Right lobe of liver (tissue), 6 donors: ENCODE results near the gene RASGRP1. TPM values are rescaled to one million over a fixed set of nuclear protein-coding genes. Genes with fewer than 3 reads are reported as not detected.

Source experiments
- ATAC-seq, 4 donors: fragments of 200-7000 bp; cut with Tn5 transposase; one replicate each; pipeline ENCODE4 v1.9.1; 2020; ENCODE audit warnings: mild to moderate bottlenecking in 4 of 4, moderate library complexity in 4 of 4
- DNase-seq, 3 donors: peaks; one replicate each; pipeline ENCODE4 v3.0.0-alpha.2; 2020
- H3K27ac ChIP-seq, 3 donors: fragments of 200-600 bp; one replicate each; pipeline ENCODE4 v1.8.0; 2022
- H3K27me3 ChIP-seq, 2 donors: fragments of 200-600 bp; one replicate each; pipeline ENCODE4 v1.8.0; 2022
- H3K36me3 ChIP-seq, 4 donors: fragments of 200-600 bp; sonication (generic) in 1 of 4; one replicate each; pipeline versions ENCODE4 v1.5.1 to v1.8.0; 2017 to 2022; ENCODE audit warnings: control low read depth in 1 of 4
- H3K4me1 ChIP-seq, 4 donors: fragments of 200-600 bp; sonication (generic) in 1 of 4; one replicate each; pipeline versions ENCODE4 v1.5.1 to v1.8.0; 2017 to 2022; ENCODE audit warnings: control low read depth in 1 of 4
- H3K4me3 ChIP-seq, 3 donors: fragments of 200-600 bp; one replicate each; pipeline ENCODE4 v1.8.0; 2022
- H3K9me3 ChIP-seq, 4 donors: fragments of 200-600 bp; sonication (generic) in 1 of 4; one replicate each; pipeline versions ENCODE4 v1.5.1 to v1.8.0; 2017 to 2022; ENCODE audit warnings: control low read depth in 1 of 4
- POLR2A ChIP-seq: fragments of 450-650 bp; IDR thresholded peaks from one replicate; pipeline ENCODE4 v1.6.1; 2017; ENCODE audit warnings: antibody characterized with exemption, mild to moderate bottlenecking
- WGBS: methylation state at CpG from one replicate; pipeline ENCODE4 v1.1.6; 2018; ENCODE audit warnings: low coverage, low lambda C conversion rate; ENCODE audit not compliant: insufficient coverage; ENCODE audit errors: missing lambda C conversion rate; 5-methylcytosine and 5-hydroxymethylcytosine counted together
- intact Hi-C, 2 donors: fragments of 100-400 bp; cut with DNase I; formaldehyde crosslinking; loops; one replicate each; pipeline versions ENCODE4 v1.11.2 to v1.14.1; 2022
- total RNA-seq, 6 experiments: library from RNA; depleted of rRNA in 2 of 6; stranded (reverse); fragments of >200 nt in 2 of 6; fragmentation: NEBNext Ultra II Directional in 3 of 6; extraction: Animal tissue kit (Norgen Biotek cat#: 25700) in 3 of 6; gene quantifications; one replicate each; pipeline versions ENCODE4 v1.1.0 to v1.2.4, GENCODE V29; 2016 to 2023
- TF ChIP-seq, protein P1 (sequence below), 4 donors: fragments of 200-600 bp in 3 of 4; fragments of 450-650 bp in 1 of 4; IDR thresholded peaks; one replicate each; pipeline versions ENCODE4 v1.5.1 to v1.8.0; 2016 to 2022; ENCODE audit warnings: antibody characterized with exemption in 4 of 4, mild to moderate bottlenecking in 2 of 4
- donor health status: DM: no; HTN: yes; CAD: no.
- donor health status: DM: no; HTN: no; CAD: no.
- donor health status: DM: no; HTN: no; CAD: no.
- donor health status: DM: no; HTN: yes; CAD: no.
- donor health status: DM: no; HTN: yes; CAD: no.

The RASGRP1 gene
- total RNA-seq, 6 experiments from 2014 or later = 0.11 to 0.64 (median 0.32) TPM

DNA sequence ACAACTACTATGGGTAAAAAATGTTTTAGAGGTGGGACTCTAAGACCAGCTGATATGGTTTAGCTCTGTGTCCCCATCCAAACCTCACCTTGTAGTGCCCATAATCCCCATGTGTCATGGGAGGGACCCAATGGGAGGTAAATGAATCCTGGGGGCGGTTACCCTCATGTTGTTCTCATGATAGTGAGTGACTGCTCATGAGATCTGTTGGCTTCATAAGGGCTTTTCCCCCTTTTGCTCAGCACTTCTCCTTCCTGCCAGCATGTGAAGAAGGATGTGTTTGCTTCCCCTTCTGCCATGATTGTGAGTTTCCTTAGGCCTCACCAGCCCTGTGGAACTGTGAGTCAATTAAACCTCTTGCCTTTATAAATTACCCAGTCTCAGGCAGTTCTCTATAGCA, 65.0 kb downstream of the RASGRP1 start:
- Histone ChIP-seq H3K9me3 (no peaks in the 10 kb centered on the region), H3K4me3 (no peak overlapping the region), H3K36me3 (no peaks in the 10 kb centered on the region), H3K27ac (no peak overlapping the region), H3K27me3 (no peaks in the 10 kb centered on the region), H3K4me1 (no peaks in the 10 kb centered on the region)
- intact Hi-C loops = no loop called here
- DNase-seq = no peak
- no peak for ATAC-seq
- WGBS = no CpG with 5 or more reads among the region's 1 CpG
- TF ChIP-seq POLR2A = no peak
- TF ChIP-seq, protein P1, sequence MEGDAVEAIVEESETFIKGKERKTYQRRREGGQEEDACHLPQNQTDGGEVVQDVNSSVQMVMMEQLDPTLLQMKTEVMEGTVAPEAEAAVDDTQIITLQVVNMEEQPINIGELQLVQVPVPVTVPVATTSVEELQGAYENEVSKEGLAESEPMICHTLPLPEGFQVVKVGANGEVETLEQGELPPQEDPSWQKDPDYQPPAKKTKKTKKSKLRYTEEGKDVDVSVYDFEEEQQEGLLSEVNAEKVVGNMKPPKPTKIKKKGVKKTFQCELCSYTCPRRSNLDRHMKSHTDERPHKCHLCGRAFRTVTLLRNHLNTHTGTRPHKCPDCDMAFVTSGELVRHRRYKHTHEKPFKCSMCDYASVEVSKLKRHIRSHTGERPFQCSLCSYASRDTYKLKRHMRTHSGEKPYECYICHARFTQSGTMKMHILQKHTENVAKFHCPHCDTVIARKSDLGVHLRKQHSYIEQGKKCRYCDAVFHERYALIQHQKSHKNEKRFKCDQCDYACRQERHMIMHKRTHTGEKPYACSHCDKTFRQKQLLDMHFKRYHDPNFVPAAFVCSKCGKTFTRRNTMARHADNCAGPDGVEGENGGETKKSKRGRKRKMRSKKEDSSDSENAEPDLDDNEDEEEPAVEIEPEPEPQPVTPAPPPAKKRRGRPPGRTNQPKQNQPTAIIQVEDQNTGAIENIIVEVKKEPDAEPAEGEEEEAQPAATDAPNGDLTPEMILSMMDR (IDR thresholded peaks at IDR 0.05) = no peak

DNA sequence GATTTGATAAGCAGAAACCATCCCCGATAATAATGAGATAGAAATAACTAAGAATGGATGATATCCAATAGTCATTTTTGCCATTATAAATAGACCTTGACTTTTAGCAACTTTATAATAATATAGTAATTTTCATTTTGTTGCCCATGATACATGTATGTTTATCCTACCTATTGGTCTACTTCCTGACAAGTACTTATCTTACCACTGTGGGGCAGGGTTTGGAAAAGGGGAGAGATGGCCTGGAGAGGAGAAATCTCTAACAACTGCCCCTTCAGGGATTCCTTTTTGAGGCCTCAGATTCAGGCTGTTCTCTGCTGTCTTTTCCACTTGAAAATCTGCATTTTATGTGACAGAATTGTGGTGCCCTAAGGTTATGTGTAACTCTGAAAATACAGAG, 68.5 kb downstream of the RASGRP1 start:
- H3K36me3 ChIP-seq = no peaks in the 10 kb centered on the region
- H3K27ac ChIP-seq = no peak overlapping the region
- H3K9me3 ChIP-seq = no peaks in the 10 kb centered on the region
- DNase-seq (no peak), ATAC-seq (no peak)
- H3K4me1 ChIP-seq = no peaks in the 10 kb centered on the region
- 100% methylated on average over 1 of the region's 1 CpG for WGBS
- no peak for TF ChIP-seq POLR2A
- TF ChIP-seq, protein P1 (IDR thresholded peaks at IDR 0.05) = no peak
- H3K4me3 ChIP-seq = no peak overlapping the region
- H3K27me3 ChIP-seq = no peaks in the 10 kb centered on the region
- intact Hi-C loops = no loop called here

DNA sequence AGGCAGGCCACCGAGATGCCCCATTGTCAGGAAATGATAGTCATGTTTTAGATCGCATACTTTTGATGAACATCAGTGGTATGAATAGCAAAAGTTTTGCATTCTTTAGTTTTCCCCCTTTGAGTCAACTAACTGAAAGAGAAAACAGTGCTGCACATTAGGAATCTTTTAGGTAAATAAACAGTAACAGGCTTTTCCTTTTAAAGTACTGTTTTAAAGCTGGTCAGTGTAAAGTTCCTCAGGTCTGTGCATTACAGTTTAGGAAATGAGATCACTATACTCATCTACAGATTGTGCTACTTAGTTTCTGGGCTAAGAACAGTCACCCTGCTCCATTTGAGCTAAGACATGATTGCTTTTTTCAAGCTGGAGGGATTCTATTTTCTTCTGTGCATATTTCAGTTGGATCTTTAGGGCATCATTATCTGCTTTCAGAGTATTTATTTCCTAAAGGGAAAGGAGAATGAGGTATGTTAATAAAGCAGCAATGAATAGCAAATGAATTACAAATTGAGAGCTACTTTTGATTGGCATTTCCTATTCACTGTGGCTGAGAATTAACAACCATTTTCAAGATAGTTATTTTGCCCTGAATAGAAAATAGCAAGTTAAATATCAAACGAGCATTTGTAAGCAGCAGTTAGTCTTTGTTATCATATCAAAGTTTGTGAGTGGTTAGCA, 74.2 kb downstream of the RASGRP1 start:
- H3K4me1 ChIP-seq = no peaks in the 10 kb centered on the region
- WGBS = 68% methylated on average over 3 of the region's 3 CpGs
- TF ChIP-seq POLR2A = no peak
- no peaks in the 10 kb centered on the region for H3K27me3 ChIP-seq
- no peak for ATAC-seq
- no peaks in the 10 kb centered on the region for H3K36me3 ChIP-seq
- no peak overlapping the region for H3K4me3 ChIP-seq
- no peak for DNase-seq
- intact Hi-C loops = no loop called here
- no peak overlapping the region for H3K27ac ChIP-seq
- no peaks in the 10 kb centered on the region for H3K9me3 ChIP-seq

DNA sequence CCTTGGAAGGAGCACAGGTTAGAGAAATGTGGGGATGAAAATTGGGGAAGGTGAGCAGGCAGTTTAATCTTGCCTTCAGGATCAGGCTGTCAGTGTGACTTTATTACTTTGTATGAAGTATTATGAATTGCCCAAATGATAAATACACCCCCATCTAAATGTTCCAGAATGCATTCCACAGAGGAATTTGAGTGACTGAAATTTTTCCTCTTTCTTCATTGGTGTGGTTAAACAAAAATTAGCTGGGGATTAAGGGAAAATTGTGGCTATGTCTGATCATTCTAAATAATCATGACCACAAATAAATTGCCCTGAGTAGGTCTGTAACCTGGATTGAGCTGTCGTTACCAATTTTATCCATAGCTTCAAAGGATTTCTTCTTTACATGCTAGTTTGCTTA, 77.2 kb downstream of the RASGRP1 start:
- no peak overlapping the region for H3K27ac ChIP-seq
- no peaks in the 10 kb centered on the region for H3K4me1 ChIP-seq
- no peaks in the 10 kb centered on the region for H3K36me3 ChIP-seq
- no peak for DNase-seq
- no peak for ATAC-seq
- 100% methylated on average over 1 of the region's 1 CpG for WGBS
- no peaks in the 10 kb centered on the region for H3K27me3 ChIP-seq
- no peak overlapping the region for H3K4me3 ChIP-seq
- intact Hi-C loops = no loop called here
- TF ChIP-seq, protein P1 (IDR thresholded peaks at IDR 0.05) = no peak
- TF ChIP-seq POLR2A = no peak
- no peaks in the 10 kb centered on the region for H3K9me3 ChIP-seq

DNA sequence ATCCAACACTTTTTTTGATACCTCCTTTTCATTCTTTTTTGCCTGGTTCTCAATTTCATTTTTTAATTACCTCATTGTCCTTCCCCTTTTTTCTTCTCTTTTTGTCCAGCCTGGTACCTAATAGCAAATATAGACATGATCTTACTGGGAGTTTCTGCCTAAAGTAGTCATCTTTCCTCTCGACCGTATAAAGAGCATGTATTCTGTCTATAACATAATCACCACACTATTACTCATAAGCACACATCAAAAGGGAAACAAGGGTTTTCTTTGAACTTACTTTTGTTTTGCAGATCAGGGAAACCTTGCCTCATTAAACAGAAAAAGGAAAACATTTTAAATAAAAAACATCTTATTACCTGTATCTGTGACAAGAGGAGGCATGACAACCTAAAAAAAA, 77.7 kb downstream of the RASGRP1 start:
- ATAC-seq = no peak
- intact Hi-C loops = no loop called here

More for the DNA sequence above, 77.7 kb downstream of the RASGRP1 start:
- no peak for DNase-seq
- no peaks in the 10 kb centered on the region for H3K27me3 ChIP-seq
- H3K4me1 ChIP-seq = no peaks in the 10 kb centered on the region
- TF ChIP-seq POLR2A = no peak
- TF ChIP-seq, protein P1 (IDR thresholded peaks at IDR 0.05) = no peak
- no peak overlapping the region for H3K27ac ChIP-seq
- no peak overlapping the region for H3K4me3 ChIP-seq
- WGBS = 68% methylated on average over 2 of the region's 2 CpGs
- H3K9me3 ChIP-seq = no peaks in the 10 kb centered on the region
- no peaks in the 10 kb centered on the region for H3K36me3 ChIP-seq
